UCSD-AML1 (cell line): ENCODE measurements around the gene WWP2.
A peak's percentile ranks its signal among the peaks of the same experiment; 100 is the strongest.

ENCODE experiments used
- DNase-seq: peaks from one replicate; lab custom pipeline; 2025; ENCODE audit not compliant: unreplicated experiment; lab: John Stamatoyannopoulos, UW

The WWP2 gene

DNA sequence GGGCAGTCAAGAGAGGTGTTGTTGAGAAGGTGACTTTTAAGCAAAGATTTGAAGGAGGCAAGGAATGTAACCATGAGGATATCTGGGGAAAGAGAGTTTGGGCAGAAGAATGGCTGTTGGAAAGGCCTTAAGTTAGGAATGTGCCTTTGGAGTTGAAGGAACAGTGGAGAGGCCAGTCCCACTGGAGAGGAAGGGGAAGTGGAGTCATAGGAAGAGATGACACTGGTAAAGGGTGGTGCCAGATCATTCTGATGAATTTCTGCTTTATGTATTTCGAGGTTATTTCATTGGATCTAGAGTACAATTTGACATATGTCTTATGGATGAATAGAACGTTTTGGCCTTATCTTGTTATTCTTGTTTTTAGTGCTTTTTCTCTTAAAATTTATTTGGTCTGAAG is 93.5 kb downstream of the WWP2 start:
- no peak for DNase-seq

DNA sequence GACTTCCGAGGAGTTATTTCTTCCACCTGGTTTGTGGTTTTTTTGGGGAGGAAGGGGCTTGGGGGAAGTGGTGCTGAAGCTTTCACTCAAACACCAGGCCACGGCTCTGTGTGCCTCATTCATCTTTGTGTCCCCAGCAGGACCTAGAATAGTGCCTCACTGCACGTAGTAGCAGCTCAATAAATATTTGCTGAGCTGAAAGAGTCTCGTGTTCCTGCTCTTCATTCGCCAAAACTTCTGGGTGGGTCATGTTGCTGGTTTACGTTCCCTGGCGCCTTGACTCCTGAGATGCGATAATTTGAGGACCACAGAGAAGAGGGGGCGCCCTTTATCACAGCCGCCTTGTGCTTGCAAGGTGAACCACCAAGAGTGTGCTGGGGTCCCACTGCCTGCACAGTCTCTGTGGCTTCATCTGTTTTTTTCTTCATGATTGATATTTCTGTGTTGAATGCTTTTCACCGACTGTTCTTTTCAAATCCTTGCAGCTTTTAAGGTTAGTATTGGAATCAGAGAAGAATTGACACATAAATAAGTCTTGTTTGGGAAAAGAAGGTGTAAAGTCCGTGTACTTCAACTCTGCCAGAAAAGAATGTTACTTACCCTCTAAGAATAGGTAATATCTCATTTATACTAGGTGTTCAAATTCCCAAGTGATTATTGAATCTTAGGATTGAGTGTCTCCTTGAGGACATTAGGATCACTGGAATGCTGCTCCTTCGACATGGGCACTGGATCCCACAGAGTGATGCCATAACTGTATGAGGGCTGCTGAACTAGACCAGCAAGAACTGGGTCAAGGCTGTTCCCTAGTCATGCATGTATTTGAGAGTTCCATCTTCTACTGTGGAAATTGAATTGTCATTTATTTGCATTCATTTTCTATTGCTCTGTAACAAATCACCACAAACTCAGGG is 96.3 kb downstream of the WWP2 start:
- peak; percentile 46 for DNase-seq

DNA sequence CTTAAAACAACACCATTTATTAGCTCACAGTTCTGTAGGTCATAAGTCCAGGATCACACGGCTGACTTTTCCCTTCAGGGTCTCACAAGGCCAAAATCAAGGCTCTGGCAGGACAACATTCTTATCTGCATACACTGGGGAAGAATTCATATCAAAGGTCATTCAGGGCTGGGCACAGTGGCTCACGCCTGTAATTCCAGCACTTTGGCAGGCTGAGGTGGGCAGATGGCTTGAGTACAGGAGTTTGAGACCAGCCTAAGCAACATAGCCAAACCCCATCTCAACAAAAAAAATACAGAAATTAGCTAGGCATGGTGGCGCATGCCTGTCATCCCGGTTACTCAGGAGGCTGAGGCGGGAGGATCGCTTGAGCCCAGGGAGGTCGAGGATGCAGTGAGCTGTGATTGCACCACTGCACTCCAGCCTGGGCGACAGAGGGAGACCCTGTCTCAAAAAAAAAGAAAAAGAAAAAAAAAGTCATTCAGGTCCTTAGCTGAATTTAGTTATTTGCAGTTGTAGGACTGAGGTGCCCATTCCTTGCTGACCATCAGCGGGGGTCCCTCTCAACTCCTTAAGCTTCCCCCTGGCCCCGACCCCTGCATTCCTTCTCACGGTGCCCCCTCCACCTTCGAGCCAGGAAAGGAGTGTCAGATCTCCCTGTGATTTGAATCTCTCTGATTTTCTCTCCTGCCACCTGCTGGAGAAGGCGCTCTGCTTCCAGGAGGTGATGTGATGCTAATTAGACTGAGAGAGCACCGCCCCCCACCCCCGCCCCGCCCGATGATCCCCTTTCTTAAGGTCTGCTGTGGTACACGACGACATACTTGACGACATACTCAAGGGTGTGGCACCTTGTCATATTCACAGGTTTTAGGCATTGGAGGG is 97.2 kb downstream of the WWP2 start:
- no peak for DNase-seq

DNA sequence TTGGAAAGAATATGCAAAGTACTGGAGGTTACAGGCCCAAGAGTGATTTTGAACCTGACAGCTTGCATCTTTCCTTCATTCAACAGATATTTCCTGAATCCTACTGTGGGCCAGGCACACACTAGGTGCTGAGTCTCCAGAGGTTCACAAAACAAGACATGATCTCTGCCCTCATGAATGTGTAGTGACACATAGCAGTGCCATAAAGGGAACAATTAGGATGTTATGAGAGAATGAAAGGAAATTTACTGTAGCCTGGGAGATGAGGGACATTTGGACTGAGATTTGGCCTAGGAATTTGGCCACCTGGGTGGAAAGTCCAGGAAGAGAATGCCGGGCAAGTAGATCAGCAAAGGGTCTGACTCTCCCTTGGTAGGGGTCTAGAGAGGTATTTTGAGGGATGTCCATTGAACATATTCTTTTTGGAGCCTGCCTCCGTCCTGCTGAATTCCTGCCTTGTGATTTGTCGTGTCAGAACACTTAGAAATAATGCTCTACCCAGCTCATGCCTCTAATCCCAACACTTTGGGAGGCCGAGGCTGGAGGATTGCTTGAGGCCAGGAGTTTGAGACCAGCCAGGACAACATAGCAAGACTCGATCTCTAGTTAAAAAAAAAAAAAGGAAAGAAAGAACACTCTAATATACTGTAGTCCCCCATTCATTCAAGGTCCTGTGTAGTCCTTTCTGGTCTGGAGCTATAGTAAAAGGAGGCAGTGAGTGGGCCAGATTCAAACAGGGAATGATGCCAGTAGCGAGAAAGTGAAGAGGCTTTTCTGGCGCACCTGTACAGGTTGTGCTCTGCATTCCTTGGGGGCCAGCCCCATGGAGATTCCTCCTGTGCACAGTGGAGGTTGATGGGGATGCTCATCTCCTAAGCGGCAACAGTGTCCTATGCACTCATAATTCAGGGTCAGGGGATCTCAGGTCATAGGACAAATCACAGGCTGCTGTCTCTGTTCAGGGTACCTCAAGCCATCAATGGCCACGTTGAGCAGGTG is 98.4 kb downstream of the WWP2 start:
- no peak for DNase-seq

GRCh38 chr16:69861292-69862030 is 99.3 kb downstream of the WWP2 start:
- DNase-seq: no peak

GRCh38 chr16:69863401-69864281 is 101.5 kb downstream of the WWP2 start:
- no peak for DNase-seq

DNA sequence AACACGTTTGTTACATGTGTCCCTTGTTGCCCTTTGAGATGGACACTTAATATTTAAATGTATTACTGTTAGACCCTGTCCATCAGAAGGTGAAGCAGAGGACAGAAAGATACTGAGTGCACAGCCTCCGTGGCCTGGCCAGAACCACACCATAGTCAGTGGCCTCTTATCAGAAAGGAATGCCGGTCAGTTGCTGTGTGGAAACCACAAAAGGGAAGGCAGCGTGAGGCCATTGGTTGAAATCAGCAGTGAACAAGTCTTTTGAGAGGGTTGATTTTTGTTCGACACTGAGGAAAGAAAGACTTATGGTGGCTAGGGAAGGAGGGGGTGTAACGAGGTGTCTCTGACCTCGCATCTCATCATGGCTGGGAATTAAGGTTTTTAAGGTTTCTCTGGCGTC is 103.6 kb downstream of the WWP2 start:
- DNase-seq: peak; percentile 35

DNA sequence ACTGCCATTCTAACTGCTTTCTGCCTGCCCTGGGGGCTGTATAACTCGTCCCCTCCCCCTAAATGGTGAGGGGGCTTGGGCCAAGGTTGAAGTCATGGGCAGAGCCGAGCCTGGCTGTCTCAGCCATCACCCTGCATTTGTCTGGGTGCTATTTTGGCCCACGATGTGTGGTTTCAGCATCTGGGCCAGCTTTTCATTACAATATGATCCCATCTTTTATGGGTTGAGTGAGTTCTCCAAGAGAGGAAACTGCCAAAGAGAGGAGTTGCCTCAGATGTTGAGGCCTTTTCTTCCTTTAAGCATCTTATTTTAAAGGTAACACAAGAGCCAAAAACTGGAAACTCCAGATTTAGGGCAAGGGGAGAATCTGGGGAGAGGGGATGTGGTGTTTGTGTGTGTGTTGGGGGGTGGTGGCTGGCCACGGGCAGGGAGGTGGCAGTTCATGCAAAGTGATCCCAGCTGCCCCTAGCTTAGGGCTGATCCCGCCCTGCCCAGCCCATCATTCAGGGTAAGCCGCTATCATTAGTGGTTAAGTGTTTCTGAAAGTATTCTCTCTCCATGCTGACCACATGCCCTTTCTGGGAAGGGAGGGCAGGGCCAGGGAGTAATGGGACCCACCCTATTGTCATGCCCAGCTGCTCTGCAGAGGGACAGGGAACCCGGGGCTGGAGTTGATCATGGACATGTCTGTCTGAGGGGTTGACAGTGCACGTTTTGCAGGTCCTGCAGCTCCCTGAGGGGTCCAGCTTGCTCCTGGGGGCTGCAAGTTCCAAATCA is 105.8 kb downstream of the WWP2 start:
- no peak for DNase-seq

DNA sequence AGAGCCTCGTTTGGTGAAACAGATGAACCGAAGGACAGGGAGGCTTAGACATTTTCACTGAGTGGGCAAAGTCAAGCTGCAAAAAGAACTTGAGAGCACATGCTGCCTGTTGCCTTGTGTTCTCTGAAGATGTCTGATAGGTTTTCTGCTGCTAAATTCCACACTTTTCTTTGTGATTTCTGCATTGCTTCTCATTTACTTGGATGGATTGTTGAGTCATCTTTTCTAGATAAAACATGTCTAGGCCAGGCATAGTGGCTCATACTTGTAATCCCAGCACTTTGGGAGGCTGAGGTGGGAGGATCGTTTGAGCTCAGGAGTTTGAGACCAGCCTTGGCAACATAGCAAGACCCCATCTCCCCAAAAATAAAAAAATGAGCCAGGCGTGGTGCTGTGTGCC is 108.6 kb downstream of the WWP2 start:
- DNase-seq: no peak

DNA sequence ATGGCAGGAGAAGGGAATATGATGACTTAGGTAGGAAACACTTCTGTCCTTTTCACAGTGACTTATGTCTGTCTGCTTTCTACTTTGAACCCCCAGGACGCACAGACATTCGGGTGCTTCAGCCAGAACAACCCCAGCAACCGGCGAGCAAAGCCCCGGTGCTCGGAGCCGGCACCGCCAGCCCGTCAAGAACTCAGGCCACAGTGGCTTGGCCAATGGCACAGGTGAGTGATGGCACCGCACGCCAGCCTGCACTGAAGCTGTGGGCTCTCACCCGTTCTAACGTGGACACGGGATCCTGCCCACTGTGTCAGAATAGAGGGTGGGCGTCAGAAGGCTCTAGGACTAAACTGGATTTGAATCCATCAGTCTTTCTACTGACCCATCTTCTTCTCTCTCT is 109.6 kb downstream of the WWP2 start:
- DNase-seq: no peak

DNA sequence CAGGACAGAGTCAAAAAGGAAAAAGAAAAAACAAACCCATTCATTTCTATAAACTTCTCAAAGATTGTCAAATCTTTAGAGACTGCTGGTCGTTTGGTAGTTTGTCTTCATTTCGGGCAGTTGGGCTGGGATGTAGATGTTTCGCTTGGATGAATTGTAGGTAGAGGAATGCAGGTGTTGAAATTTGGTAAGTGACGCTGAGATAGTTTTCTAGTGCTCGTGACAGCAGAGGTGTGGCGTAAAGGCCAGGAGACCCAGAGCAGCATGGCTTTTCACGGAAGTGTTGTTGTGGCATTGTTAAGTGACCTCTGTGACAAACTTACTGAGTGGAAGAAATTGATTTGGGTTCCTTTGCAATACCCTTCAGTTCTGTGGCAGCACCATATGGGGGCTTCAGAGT is 110.8 kb downstream of the WWP2 start:
- no peak for DNase-seq

DNA sequence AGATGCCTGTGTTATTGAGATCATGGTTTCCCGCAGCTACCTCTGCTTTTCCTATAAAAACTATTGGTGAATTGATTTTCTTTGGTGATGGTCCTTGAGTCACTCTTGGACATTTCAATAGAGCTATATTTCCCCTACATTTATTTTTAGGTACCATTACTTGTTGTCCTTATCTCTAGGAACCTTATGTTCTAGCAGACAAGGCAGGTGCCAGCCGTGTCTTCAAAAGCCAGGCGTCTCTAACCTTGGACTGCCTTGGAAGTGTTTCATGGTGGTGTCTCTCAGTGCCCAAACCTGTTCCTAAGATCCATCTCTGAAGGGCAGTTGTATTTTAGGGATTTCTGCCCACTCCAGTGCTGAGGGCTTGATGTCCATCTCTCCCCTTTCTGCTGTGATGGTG is 111.7 kb downstream of the WWP2 start:
- no peak for DNase-seq

DNA sequence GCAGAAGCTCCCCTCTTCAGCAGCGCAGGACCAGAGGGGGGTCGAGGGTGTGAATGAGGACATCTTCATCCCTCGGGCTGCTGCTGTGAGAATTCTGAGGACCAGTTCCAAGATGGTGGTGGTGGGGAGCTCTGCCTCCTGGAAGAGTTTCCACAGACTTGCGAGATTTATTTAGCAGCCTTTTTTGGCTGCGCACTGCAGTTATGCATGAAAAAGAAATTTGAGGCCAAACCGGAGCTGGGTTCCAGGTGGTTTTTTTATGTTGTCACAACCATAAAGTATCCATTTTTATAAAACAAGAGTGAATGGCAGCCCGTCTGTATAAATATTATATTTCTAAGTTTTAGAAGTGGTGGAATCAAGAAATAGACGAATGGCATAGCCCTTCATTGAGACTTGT is 112.1 kb downstream of the WWP2 start:
- DNase-seq: no peak

DNA sequence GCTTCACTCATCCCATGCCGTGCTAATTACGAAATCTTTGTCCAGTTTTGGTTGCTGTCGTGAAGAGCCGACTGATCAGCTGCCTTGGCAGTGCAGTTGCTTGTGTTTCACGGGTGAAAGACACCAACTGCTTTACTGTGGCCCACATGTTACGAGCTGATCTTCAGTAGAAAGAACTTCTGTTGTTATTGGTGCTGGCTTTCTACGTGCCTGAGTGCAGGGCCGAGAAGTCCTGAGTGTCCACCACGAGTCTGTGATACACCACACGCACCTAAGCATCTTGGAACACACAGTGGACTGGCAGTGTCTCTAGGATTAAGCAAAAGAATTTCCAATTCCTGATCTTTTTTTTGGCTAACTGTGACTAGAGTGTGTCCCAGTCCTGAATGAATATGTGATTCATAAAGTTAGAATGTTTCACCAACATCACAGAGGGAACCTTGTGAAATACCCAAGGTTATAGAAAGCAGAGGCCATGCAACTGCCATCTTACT is 118.6 kb downstream of the WWP2 start:
- no peak for DNase-seq

DNA sequence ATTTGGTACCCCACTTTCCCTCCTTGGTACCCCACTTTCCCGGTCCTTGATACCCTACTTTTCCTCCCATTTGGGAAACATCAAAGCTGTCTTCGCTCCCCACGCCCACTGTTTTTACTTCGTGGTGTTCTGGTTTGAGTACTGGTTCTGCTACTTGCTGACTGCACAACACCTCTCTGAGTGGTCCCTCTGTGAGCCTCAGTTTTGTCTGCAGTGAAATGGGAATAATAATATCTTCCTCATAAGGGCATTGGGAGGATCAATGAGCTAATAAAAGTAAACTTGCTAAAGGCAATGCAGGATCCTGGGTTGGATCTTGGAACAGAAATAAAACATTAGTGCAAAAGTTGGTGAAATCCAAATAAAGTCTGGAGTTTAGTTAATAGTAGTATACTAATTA is 119.0 kb downstream of the WWP2 start:
- no peak for DNase-seq

GRCh38 chr16:69883744-69884143 is 121.6 kb downstream of the WWP2 start:
- no peak for DNase-seq

- DNase-seq: no peak
Observed at GRCh38 chr16:69885722-69886121, 123.6 kb downstream of the WWP2 start.

DNA sequence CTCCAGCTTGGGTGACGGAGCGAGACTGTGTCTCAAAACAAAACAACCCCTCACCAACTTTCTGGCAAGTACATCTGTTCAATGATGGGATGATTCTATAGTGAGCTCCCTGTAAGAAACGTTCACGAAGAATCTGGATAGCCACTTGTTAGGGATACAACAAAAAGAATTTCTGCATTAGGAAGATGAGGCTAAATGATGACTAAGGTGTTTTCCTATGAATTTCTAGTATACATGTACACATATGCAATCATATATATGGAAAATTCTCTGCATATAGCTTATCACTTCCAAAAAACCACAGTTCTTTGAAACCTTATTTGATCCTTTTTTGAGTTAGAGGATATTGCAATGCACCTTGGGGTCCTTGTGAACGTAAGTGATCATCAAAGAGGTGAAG is 124.6 kb downstream of the WWP2 start:
- DNase-seq: no peak
